PC-9 (cell line): ENCODE data around the gene TAP2. TPM values are rescaled to one million over a fixed set of nuclear protein-coding genes. Genes with fewer than 3 reads are reported as not detected.

Experiments
- BruUV-seq: library from RNA; stranded (reverse); fragments of 400-500 nt; replicated peaks from 2 replicates; lab custom pipeline; 2021; lab: Mats Ljungman, UMichigan
- CTCF ChIA-PET: fragments of 300-600 bp; sonication (Branson Sonifier 250); formaldehyde crosslinking; loops from one replicate; lab custom pipeline; 2022; ENCODE audit warnings: antibody characterized with exemption; lab: Charles Lee
- POLR2A ChIA-PET: fragments of 300-600 bp; sonication (Branson Sonifier 250); formaldehyde crosslinking; loops from one replicate; lab custom pipeline; 2022; ENCODE audit warnings: antibody characterized with exemption; ENCODE audit not compliant: unreplicated experiment; lab: Charles Lee
- DNase-seq, 2 experiments: peaks; one replicate each; pipeline versions ENCODE4 v3.0.0 to v3.0.0-alpha.2; 2015 to 2022; ENCODE audit warnings: mixed read lengths in 1 of 2
- H2AFZ ChIP-seq: fragments of 200-600 bp; sonication (generic); 2 replicates; pipeline ENCODE4 v1.8.1; 2017; ENCODE audit warnings: antibody characterized with exemption
- H3F3A ChIP-seq: fragments of 200-600 bp; sonication (generic); 2 replicates; pipeline ENCODE4 v1.8.1; 2017; ENCODE audit warnings: antibody characterized with exemption, mild to moderate bottlenecking, low read depth; ENCODE audit not compliant: insufficient read depth
- H3K27ac ChIP-seq: fragments of 200-600 bp; sonication (generic); 2 replicates; pipeline ENCODE4 v1.6.1; 2016; ENCODE audit warnings: mixed run types
- H3K27me3 ChIP-seq: fragments of 200-600 bp; sonication (generic); 2 replicates; pipeline ENCODE4 v1.6.1; 2016; ENCODE audit warnings: low read depth, mixed run types; ENCODE audit not compliant: insufficient read depth
- H3K36me3 ChIP-seq: fragments of 200-600 bp; sonication (generic); 2 replicates; pipeline ENCODE4 v1.6.1; 2016; ENCODE audit warnings: low read depth, mixed run types
- H3K4me1 ChIP-seq: fragments of 200-600 bp; sonication (generic); replicated peaks from 2 replicates; pipeline ENCODE4 v1.6.1; 2016; ENCODE audit warnings: mixed run types; ENCODE audit not compliant: insufficient read depth
- H3K4me2 ChIP-seq: fragments of 200-600 bp; sonication (generic); 2 replicates; pipeline ENCODE4 v1.6.1; 2017; ENCODE audit warnings: mixed run types
- H3K4me3 ChIP-seq: fragments of 200-600 bp; sonication (generic); 2 replicates; pipeline ENCODE4 v1.6.1; 2016; ENCODE audit warnings: mixed run types
- H3K79me2 ChIP-seq: fragments of 200-600 bp; sonication (generic); 2 replicates; pipeline ENCODE4 v1.6.1; 2017; ENCODE audit warnings: low read depth, mixed run types
- H3K9me2 ChIP-seq: fragments of 200-600 bp; sonication (generic); 2 replicates; pipeline ENCODE4 v1.8.1; 2017; ENCODE audit warnings: mild to moderate bottlenecking; ENCODE audit not compliant: insufficient read depth
- H3K9me3 ChIP-seq: fragments of 200-600 bp; sonication (generic); 2 replicates; pipeline ENCODE4 v1.8.1; 2016; ENCODE audit warnings: low read depth; ENCODE audit not compliant: insufficient read depth
- H4K20me1 ChIP-seq: fragments of 200-600 bp; sonication (generic); 2 replicates; pipeline ENCODE4 v1.8.1; 2017; ENCODE audit not compliant: insufficient read depth
- EZH2 ChIP-seq: fragments of 200-600 bp; sonication (generic); IDR thresholded peaks from 2 replicates; pipeline ENCODE4 v1.8.0; 2017; ENCODE audit warnings: antibody characterized with exemption, low read depth
- intact Hi-C: fragments of 100-400 bp; cut with micrococcal nuclease; formaldehyde crosslinking; loops from one replicate; pipeline ENCODE4 v1.10.0; 2022; ENCODE audit not compliant: unreplicated experiment
- total RNA-seq: library from RNA; stranded (reverse); gene quantifications from 2 replicates; pipeline ENCODE4 v1.2.3, GENCODE V29; 2021
- TF ChIP-seq, protein P1 (sequence below): fragments of 200-600 bp; sonication (generic); conservative IDR thresholded peaks from 2 replicates; pipeline ENCODE4 v1.6.1; 2017; ENCODE audit warnings: mixed run types, antibody characterized with exemption, mild to moderate bottlenecking, moderate library complexity

Gene TAP2
- total RNA-seq, 1 experiment from 2014 or later: 70.6 TPM

DNA sequence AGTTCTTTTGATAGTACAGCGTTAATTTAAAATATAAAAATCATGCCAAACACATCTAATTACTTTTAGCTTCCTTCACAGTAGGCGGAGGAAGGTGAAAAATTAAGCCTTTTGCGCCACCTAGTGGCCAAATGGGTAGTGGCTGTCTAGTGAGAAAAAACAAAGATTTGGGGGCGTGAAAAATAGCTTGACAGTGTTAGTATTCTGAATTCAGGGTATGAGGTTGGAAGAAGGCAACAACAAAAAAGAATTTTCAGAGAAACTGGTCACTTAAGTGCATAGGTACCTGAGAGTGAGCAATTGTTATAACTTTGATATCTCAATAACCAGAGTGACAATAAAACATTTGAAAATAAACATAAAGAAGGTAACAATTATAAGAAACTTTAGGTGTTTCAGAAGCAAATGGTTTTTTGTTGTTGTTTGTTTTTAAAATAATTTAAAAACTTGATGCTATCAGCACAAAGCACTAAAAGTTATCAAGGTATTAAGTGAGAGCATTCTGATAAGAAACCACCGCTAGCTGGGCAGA is 29.8 kb upstream of the TAP2 start:
- H3K9me2 ChIP-seq: no peaks in the 10 kb centered on the region
- H2AFZ ChIP-seq: no peak overlapping the region
- CTCF ChIA-PET: interaction anchor here (0.6 to 2.2 kb wide), 15 partner anchors 14 to 1143 kb away, joined by 3 to 49 read pairs (median 4); partner anchors contain the start of genes PSMB9, TAP1 and TAP2
- H3K27ac ChIP-seq: no peak overlapping the region
- no peaks in the 10 kb centered on the region for H3K4me1 ChIP-seq
- no peak for TF ChIP-seq EZH2
- TF ChIP-seq, protein P1, sequence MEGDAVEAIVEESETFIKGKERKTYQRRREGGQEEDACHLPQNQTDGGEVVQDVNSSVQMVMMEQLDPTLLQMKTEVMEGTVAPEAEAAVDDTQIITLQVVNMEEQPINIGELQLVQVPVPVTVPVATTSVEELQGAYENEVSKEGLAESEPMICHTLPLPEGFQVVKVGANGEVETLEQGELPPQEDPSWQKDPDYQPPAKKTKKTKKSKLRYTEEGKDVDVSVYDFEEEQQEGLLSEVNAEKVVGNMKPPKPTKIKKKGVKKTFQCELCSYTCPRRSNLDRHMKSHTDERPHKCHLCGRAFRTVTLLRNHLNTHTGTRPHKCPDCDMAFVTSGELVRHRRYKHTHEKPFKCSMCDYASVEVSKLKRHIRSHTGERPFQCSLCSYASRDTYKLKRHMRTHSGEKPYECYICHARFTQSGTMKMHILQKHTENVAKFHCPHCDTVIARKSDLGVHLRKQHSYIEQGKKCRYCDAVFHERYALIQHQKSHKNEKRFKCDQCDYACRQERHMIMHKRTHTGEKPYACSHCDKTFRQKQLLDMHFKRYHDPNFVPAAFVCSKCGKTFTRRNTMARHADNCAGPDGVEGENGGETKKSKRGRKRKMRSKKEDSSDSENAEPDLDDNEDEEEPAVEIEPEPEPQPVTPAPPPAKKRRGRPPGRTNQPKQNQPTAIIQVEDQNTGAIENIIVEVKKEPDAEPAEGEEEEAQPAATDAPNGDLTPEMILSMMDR: peak; percentile 95
- H4K20me1 ChIP-seq: no peaks in the 10 kb centered on the region
- no peaks in the 10 kb centered on the region for H3K36me3 ChIP-seq
- H3K79me2 ChIP-seq: no peaks in the 10 kb centered on the region
- peak; percentile 55 to 67 for DNase-seq
- no peaks in the 10 kb centered on the region for H3K27me3 ChIP-seq
- no peaks in the 10 kb centered on the region for H3F3A ChIP-seq
- no peak overlapping the region for H3K4me3 ChIP-seq
- intact Hi-C loops: loop anchor here (1.0 to 10.0 kb wide), 6 partner anchors 30 to 1322 kb away; partner anchors contain the start of genes ATP6V1G2 and TAP2
- no peaks in the 10 kb centered on the region for H3K9me3 ChIP-seq
- H3K4me2 ChIP-seq: no peak overlapping the region
- POLR2A ChIA-PET: interaction anchor here (0.6 kb wide), 1 partner anchor 83 kb away, joined by 4 read pairs; no protein-coding TSS in a partner anchor
- BruUV-seq: no TSS peak

DNA sequence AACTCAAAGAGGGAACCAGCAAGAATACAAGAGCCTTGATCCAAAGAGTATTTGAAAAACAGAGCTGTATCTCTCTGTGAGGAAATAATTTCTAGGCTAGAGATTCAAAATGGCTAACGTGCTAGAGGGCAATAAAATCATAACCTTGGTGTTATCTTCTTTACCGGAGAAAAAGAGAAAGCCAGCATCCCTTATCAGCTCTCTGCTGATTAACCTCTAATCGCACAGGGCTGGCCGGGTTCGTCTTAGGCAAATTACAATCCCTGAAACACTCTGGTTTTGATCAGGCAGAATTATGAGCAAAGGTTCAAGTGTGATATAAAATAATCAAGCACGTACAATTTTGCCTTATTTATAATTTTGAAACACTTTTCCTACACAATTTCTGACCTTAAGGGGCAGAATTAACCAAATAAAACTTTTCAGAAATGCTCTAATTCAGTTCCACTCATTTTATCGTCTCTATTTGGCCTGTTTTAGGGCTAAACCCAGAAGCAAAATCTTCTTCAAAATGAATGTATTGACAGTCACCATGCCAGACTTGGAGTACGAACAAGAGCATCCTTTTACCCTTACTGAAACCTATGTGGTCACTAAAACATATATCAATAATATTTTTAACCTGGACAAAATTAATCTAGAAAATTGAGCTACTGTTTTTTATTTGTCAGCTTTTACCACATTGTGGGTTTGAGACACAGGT is 29.2 kb upstream of the TAP2 start:
- no peaks in the 10 kb centered on the region for H3K27me3 ChIP-seq
- no peaks in the 10 kb centered on the region for H3K36me3 ChIP-seq
- ChIA-PET POLR2A (interaction anchor here (0.6 kb wide), 1 partner anchor 82 kb away, joined by 4 read pairs; no protein-coding TSS in a partner anchor), CTCF (interaction anchor here (0.6 to 2.2 kb wide), 15 partner anchors 13 to 1010 kb away, joined by 3 to 49 read pairs (median 4); partner anchors contain the start of genes PSMB9, TAP1 and TAP2)
- H3F3A ChIP-seq: no peaks in the 10 kb centered on the region
- no TSS peak for BruUV-seq
- no peak overlapping the region for H2AFZ ChIP-seq
- no peaks in the 10 kb centered on the region for H4K20me1 ChIP-seq
- DNase-seq: no peak
- no peaks in the 10 kb centered on the region for H3K79me2 ChIP-seq
- TF ChIP-seq EZH2: no peak
- TF ChIP-seq, protein P1: no peak
- no peaks in the 10 kb centered on the region for H3K9me2 ChIP-seq
- intact Hi-C loops: loop anchor here (1.0 to 10.0 kb wide), 6 partner anchors 29 to 1321 kb away; partner anchors contain the start of genes ATP6V1G2 and TAP2
- H3K4me2 ChIP-seq: no peak overlapping the region
- no peaks in the 10 kb centered on the region for H3K4me1 ChIP-seq
- H3K9me3 ChIP-seq: no peaks in the 10 kb centered on the region
- no peak overlapping the region for H3K27ac ChIP-seq
- H3K4me3 ChIP-seq: no peak overlapping the region

DNA sequence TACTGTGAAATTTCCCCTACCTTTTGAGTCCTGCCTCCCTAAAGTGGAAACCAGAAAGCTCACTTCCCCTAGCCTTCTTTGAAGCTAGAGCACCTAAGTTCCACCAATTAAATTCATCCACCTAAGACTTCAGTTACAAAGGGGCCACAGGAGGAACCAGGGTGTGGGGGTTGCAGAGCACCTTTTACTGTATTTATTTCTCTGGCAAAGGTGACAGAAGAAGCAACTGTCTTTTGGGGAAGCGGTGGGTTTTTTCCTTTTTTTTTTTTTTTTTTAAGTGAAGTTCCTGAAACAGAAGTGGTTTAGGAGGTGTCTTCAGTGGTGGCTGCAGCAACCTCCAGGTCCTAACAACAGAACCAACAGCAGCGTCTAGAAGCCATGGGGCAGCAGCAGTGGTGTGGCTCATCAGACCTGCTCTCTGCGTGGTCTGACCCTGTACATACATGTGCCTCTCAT is 28.5 kb upstream of the TAP2 start:
- CTCF ChIA-PET: interaction anchor here (0.6 to 1.3 kb wide), 4 partner anchors 14 to 125 kb away, joined by 3 to 9 read pairs (median 6); partner anchors contain the start of genes TAP1 and TAP2
- POLR2A ChIA-PET: interaction anchor here (0.6 kb wide), 1 partner anchor 117 kb away, joined by 6 read pairs; no protein-coding TSS in a partner anchor

More for the DNA sequence above, 28.5 kb upstream of the TAP2 start:
- intact Hi-C loops: loop anchor here (5.0 to 10.0 kb wide), 3 partner anchors 72 to 435 kb away; no protein-coding TSS in a partner anchor
- Histone ChIP-seq H3F3A (peaks cover 3% of the 10 kb centered on the region; the same call in 1 of the 2 replicates), H3K4me2 (no peak overlapping the region), H3K27ac (no peak overlapping the region), H4K20me1 (no peaks in the 10 kb centered on the region), H3K27me3 (no peaks in the 10 kb centered on the region), H3K79me2 (no peaks in the 10 kb centered on the region), H3K36me3 (no peaks in the 10 kb centered on the region), H3K9me3 (no peaks in the 10 kb centered on the region), H3K9me2 (no peaks in the 10 kb centered on the region), H3K4me3 (no peak overlapping the region), H3K4me1 (0 out of 2 replicates have a peak, but pooled peaks cover 3% of the 10 kb centered on the region), H2AFZ (no peak overlapping the region)
- no TSS peak for BruUV-seq
- TF ChIP-seq EZH2: no peak
- TF ChIP-seq, protein P1: no peak
- no peak for DNase-seq
